ENCODE results near the gene HTR7. TPM values are rescaled to one million over a fixed set of nuclear protein-coding genes. Genes with fewer than 3 reads are reported as not detected.

HTR7 gene
- total RNA-seq, 1 donor from 2014 or later, result 0.32 TPM

DNA sequence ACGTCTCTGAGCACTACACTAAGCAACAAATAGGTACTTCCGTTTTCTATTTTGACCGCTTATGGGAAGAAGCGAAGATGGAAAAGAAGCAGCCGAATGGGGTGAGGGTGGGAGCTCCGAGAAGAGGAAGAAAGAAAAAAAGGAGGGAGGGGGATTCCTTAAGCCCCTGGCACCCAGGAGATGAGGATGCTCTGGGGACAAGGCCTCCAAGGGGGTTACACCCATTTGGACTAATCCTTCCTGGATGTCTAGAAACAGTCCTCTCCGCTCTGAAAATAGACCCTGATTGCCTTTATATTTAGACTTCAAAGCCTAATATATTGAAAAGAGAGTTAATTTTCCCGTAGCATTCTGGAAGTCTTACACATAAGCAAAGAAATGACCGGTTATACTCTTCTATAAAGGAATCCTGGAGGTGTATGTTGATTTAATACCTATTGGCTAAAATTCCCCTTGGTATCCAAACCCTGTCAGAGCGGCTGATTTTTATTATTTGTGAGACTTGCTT is 676 bp upstream of the HTR7 start:
- ATAC-seq (peak in 1 of 2 donors; percentile 7), DNase-seq (no peak)
- Histone ChIP-seq H3K9me3 (no peaks in the 10 kb centered on the region), H3K4me1 (peaks cover 14% of the 10 kb centered on the region), H3K27ac (peak overlapping the region; percentile 60), H3K27me3 (ENCODE audit: low read depth) (peaks cover 40% of the 10 kb centered on the region), H3K4me3 (peak overlapping the region; percentile 62), H3K36me3 (no peaks in the 10 kb centered on the region)
- intact Hi-C loops (cut with DNase I), result no loop called here
- TF ChIP-seq, protein P1, sequence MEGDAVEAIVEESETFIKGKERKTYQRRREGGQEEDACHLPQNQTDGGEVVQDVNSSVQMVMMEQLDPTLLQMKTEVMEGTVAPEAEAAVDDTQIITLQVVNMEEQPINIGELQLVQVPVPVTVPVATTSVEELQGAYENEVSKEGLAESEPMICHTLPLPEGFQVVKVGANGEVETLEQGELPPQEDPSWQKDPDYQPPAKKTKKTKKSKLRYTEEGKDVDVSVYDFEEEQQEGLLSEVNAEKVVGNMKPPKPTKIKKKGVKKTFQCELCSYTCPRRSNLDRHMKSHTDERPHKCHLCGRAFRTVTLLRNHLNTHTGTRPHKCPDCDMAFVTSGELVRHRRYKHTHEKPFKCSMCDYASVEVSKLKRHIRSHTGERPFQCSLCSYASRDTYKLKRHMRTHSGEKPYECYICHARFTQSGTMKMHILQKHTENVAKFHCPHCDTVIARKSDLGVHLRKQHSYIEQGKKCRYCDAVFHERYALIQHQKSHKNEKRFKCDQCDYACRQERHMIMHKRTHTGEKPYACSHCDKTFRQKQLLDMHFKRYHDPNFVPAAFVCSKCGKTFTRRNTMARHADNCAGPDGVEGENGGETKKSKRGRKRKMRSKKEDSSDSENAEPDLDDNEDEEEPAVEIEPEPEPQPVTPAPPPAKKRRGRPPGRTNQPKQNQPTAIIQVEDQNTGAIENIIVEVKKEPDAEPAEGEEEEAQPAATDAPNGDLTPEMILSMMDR (IDR thresholded peaks at IDR 0.05), result no peak

DNA sequence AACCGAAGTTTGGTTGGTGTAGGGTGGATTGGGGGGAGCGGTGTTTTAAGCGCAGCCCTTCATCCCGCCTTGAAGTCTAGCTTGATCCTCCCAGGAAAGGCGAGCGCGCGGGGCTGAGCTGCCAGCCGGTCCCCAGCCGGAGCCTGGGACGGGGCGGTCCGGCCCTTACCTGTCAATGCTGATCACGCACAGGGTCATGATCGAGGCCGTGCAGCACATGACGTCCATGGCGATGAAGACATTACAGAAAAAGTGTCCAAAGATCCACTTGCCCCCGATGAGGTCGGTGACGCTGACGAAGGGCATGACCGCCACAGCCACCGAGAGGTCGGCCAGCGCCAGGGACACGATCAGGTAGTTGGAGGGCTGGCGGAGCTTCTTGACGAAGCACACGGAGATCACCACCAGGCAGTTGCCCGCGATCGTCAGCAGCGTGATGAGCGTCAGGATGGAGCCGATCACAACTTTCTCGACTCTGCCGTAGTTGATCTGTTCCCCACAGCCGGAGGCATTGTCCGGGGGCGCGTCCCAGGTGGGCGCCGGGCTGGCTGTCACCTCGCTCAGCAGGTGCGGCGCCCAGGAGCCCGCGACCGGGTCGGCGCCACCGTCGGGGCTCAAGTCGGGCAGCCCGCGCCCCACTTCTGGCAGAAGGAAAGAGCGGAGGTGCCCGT is 740 bp downstream of the HTR7 start:
- no peak overlapping the region for H3K27ac ChIP-seq
- intact Hi-C loops (cut with DNase I), result no loop called here
- H3K4me1 ChIP-seq, result peaks cover 14% of the 10 kb centered on the region
- TF ChIP-seq, protein P1 (IDR thresholded peaks at IDR 0.05), result no peak
- H3K9me3 ChIP-seq, result no peaks in the 10 kb centered on the region
- peaks cover 47% of the 10 kb centered on the region for H3K27me3 ChIP-seq (ENCODE audit: low read depth)
- DNase-seq, result no peak
- H3K4me3 ChIP-seq, result peak overlapping the region; percentile 62
- ATAC-seq, result peak; percentile 32 to 35
- no peaks in the 10 kb centered on the region for H3K36me3 ChIP-seq

DNA sequence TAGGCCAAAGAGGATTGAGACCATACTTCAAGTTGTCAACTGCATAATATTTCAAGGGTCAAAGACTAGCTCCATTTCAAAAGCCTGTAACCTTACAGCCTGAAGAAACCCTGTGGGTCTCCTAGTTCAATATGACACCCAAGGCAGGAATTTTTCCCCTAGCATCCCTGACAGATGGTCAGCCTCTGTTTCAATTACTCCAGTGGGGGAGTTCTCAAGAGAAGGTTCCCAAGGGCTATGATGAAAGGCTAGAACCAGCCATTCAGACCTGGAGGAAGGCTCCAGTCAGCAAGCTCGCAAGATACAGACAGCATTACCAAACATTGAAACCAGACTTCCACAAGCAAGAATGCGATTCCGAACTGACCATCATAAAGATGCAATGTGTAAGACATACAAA is 1.6 kb downstream of the HTR7 start:
- no peaks in the 10 kb centered on the region for H3K36me3 ChIP-seq
- H3K9me3 ChIP-seq, result peaks cover 2% of the 10 kb centered on the region
- ATAC-seq, result no peak
- intact Hi-C loops (cut with DNase I), result no loop called here
- no peak for DNase-seq
- peaks cover 14% of the 10 kb centered on the region for H3K4me1 ChIP-seq
- H3K27me3 ChIP-seq (ENCODE audit: low read depth), result peaks cover 47% of the 10 kb centered on the region
- H3K4me3 ChIP-seq, result no peak overlapping the region
- no peak overlapping the region for H3K27ac ChIP-seq
- TF ChIP-seq, protein P1 (IDR thresholded peaks at IDR 0.05), result no peak

DNA sequence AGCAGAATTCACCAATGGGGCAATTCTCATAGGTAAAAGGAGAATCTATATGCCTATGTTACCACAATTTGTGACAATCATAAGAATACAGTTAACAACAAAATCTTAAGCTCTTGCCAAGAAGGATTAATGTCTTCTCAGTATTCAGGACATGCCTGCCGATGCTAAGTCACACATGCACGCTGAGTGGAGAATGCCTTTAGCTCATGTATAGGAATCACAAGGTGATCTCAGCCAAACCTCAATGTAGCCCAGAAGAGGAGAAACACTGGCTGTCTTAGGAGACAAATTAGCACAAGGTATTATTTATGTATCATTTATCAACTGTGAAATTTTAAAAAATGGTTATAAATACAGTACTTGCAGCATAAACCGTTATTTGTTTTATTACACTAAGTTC is 2.7 kb downstream of the HTR7 start:
- intact Hi-C loops (cut with DNase I), result no loop called here
- Histone ChIP-seq H3K4me3 (no peak overlapping the region), H3K4me1 (peaks cover 14% of the 10 kb centered on the region), H3K36me3 (no peaks in the 10 kb centered on the region), H3K27ac (no peak overlapping the region), H3K9me3 (peaks cover 11% of the 10 kb centered on the region), H3K27me3 (ENCODE audit: low read depth) (peaks cover 47% of the 10 kb centered on the region)
- no peak for DNase-seq
- ATAC-seq, result no peak
- TF ChIP-seq, protein P1 (IDR thresholded peaks at IDR 0.05), result no peak

DNA sequence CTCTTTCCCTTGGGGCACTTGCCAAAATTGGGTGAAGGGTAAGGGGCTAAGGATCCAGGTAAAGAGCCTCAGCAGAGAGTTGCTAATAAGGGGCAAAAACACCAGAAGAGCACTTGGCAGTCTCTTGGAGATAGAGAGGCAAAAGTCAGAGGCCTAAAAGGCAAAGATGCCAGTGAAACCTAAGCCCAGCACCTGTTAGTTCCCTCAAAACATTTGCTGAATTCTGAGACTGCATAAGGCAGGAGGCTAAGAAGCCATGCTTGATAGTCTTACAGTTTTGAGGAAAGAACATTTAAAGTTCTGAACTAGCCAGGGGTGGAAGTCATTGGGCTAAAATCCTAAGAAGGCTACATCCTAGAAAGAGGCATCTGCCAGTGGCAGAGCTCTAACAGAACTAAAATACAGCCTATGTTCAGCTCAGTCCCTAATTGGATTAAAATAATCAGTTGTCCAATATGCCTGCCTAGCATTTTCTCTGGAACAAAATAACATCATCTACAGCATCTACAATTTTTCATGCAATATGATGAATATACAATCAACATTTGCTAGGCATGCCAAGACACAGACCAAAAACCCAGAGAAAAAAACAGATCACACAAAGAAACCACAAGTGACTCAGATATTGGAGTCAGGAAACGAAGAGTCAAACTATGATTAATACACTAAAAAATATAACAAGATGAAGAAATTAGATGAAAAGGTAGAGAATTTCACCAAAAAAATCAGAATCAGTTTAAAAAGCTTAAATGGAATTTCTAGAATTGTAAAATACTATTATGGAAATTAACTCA is 7.7 kb downstream of the HTR7 start:
- ATAC-seq (no peak), DNase-seq (no peak)
- Histone ChIP-seq H3K4me1 (no peaks in the 10 kb centered on the region), H3K27me3 (ENCODE audit: low read depth) (peaks cover 24% of the 10 kb centered on the region), H3K36me3 (no peaks in the 10 kb centered on the region), H3K9me3 (peaks cover 11% of the 10 kb centered on the region), H3K4me3 (no peak overlapping the region), H3K27ac (no peak overlapping the region)
- TF ChIP-seq, protein P1 (IDR thresholded peaks at IDR 0.05), result no peak
- intact Hi-C loops (cut with DNase I), result no loop called here
